Measurements from ENCODE around the gene OR6C1.
"Not testable (repeated sequence)": the region's sequence is repeated elsewhere in the genome, so short reads cannot be mapped to it uniquely, and the experiment has no call there.

Gene OR6C1

GRCh38 chr12:55314043-55314442 is at the start of gene OR6C1:
TSS of gene OR6C1 (plus strand) at chr12:55314343. CDS start at chr12:55320600, 6,257 bp downstream.
- Mint-ChIP-seq H3K9me3 (no peaks in the 10 kb centered on the region), H3K4me3 (no peak within 1 kb of the TSS), H3K4me1 (ENCODE audit: low read depth) (no peaks in the 10 kb centered on the region), H3K36me3 (ENCODE audit: low read depth) (no peaks in the 10 kb centered on the region), H3K27me3 (ENCODE audit: low read depth) (peaks cover 5% of the 10 kb centered on the region), H3K27ac (no peak within 1 kb of the TSS)
- DNase-seq (ENCODE audit: low spot score): no peak

- H3K27me3 Mint-ChIP-seq (ENCODE audit: low read depth): peaks cover 5% of the 10 kb centered on the region
- H3K9me3 Mint-ChIP-seq: no peaks in the 10 kb centered on the region
- H3K27ac Mint-ChIP-seq: no peak overlapping the region
- no peaks in the 10 kb centered on the region for H3K36me3 Mint-ChIP-seq (ENCODE audit: low read depth)
- no peak overlapping the region for H3K4me3 Mint-ChIP-seq
- no peaks in the 10 kb centered on the region for H3K4me1 Mint-ChIP-seq (ENCODE audit: low read depth)
- no peak for DNase-seq (ENCODE audit: low spot score)
Measured at GRCh38 chr12:55280991-55281390, 33.2 kb upstream of the OR6C1 start.

GRCh38 chr12:55289999-55290398 is 24.1 kb upstream of the OR6C1 start:
- no peak overlapping the region for H3K4me3 Mint-ChIP-seq
- H3K36me3 Mint-ChIP-seq (ENCODE audit: low read depth): no peaks in the 10 kb centered on the region
- H3K4me1 Mint-ChIP-seq (ENCODE audit: low read depth): no peaks in the 10 kb centered on the region
- no peaks in the 10 kb centered on the region for H3K9me3 Mint-ChIP-seq
- DNase-seq (ENCODE audit: low spot score): no peak
- no peak overlapping the region for H3K27ac Mint-ChIP-seq
- no peaks in the 10 kb centered on the region for H3K27me3 Mint-ChIP-seq (ENCODE audit: low read depth)

GRCh38 chr12:55296469-55296868 is 17.7 kb upstream of the OR6C1 start, which contains the start of gene OR6C6:
TSS of gene OR6C6 (minus strand) at chr12:55296569. CDS start at chr12:55295232, 1,337 bp downstream.
- no peak within 1 kb of the TSS for H3K4me3 Mint-ChIP-seq
- H3K4me1 Mint-ChIP-seq (ENCODE audit: low read depth): no peaks in the 10 kb centered on the region
- no peaks in the 10 kb centered on the region for H3K36me3 Mint-ChIP-seq (ENCODE audit: low read depth)
- H3K27me3 Mint-ChIP-seq (ENCODE audit: low read depth): no peaks in the 10 kb centered on the region
- H3K9me3 Mint-ChIP-seq: no peaks in the 10 kb centered on the region
- no peak for DNase-seq (ENCODE audit: low spot score)
- H3K27ac Mint-ChIP-seq: no peak within 1 kb of the TSS

GRCh38 chr12:55320201-55320600 is 6.1 kb downstream of the OR6C1 start:
- Mint-ChIP-seq H3K4me3 (no peak overlapping the region), H3K4me1 (ENCODE audit: low read depth) (no peaks in the 10 kb centered on the region), H3K9me3 (no peaks in the 10 kb centered on the region), H3K27me3 (ENCODE audit: low read depth) (no peaks in the 10 kb centered on the region), H3K27ac (no peak overlapping the region), H3K36me3 (ENCODE audit: low read depth) (no peaks in the 10 kb centered on the region)
- DNase-seq (ENCODE audit: low spot score): no peak

- H3K27ac Mint-ChIP-seq; H3K9me3 Mint-ChIP-seq; H3K4me3 Mint-ChIP-seq; H3K4me1 Mint-ChIP-seq (ENCODE audit: low read depth); H3K36me3 Mint-ChIP-seq (ENCODE audit: low read depth); DNase-seq (ENCODE audit: low spot score); H3K27me3 Mint-ChIP-seq (ENCODE audit: low read depth): not testable (repeated sequence)
Measured at GRCh38 chr12:55325801-55326200, 11.7 kb downstream of the OR6C1 start.

GRCh38 chr12:55330446-55330845 is 16.3 kb downstream of the OR6C1 start, which contains the start of gene OR6C3:
TSS of gene OR6C3 (plus strand) at chr12:55330746. CDS start at chr12:55331701, 955 bp downstream.
- DNase-seq (ENCODE audit: low spot score): no peak
- Mint-ChIP-seq H3K4me3 (no peak within 1 kb of the TSS), H3K27me3 (ENCODE audit: low read depth) (peaks cover 4% of the 10 kb centered on the region), H3K9me3 (no peaks in the 10 kb centered on the region), H3K4me1 (ENCODE audit: low read depth) (no peaks in the 10 kb centered on the region), H3K36me3 (ENCODE audit: low read depth) (no peaks in the 10 kb centered on the region), H3K27ac (no peak within 1 kb of the TSS)

- Mint-ChIP-seq H3K9me3 (no peaks in the 10 kb centered on the region), H3K4me3 (no peak overlapping the region), H3K4me1 (ENCODE audit: low read depth) (no peaks in the 10 kb centered on the region), H3K27me3 (ENCODE audit: low read depth) (peaks cover 4% of the 10 kb centered on the region), H3K27ac (no peak overlapping the region), H3K36me3 (ENCODE audit: low read depth) (no peaks in the 10 kb centered on the region)
- DNase-seq (ENCODE audit: low spot score): no peak
Measured at GRCh38 chr12:55336002-55336401, 21.9 kb downstream of the OR6C1 start.

GRCh38 chr12:55355338-55355737 is 41.2 kb downstream of the OR6C1 start:
- not testable (repeated sequence) for H3K27ac Mint-ChIP-seq; H3K4me1 Mint-ChIP-seq (ENCODE audit: low read depth); DNase-seq (ENCODE audit: low spot score); H3K27me3 Mint-ChIP-seq (ENCODE audit: low read depth); H3K4me3 Mint-ChIP-seq; H3K36me3 Mint-ChIP-seq (ENCODE audit: low read depth); H3K9me3 Mint-ChIP-seq

GRCh38 chr12:55362675-55363074 is 48.5 kb downstream of the OR6C1 start, which contains the start of gene OR6C75:
TSS of gene OR6C75 (plus strand) at chr12:55362975. CDS start at chr12:55365111, 2,136 bp downstream.
- no peak within 1 kb of the TSS for H3K27ac Mint-ChIP-seq

GRCh38 chr12:55365086-55365485 is 50.9 kb downstream of the OR6C1 start:
- H3K27me3 Mint-ChIP-seq (ENCODE audit: low read depth): no peaks in the 10 kb centered on the region
- H3K4me3 Mint-ChIP-seq: no peak overlapping the region
- H3K27ac Mint-ChIP-seq: no peak overlapping the region
- no peaks in the 10 kb centered on the region for H3K9me3 Mint-ChIP-seq
- H3K36me3 Mint-ChIP-seq (ENCODE audit: low read depth): no peaks in the 10 kb centered on the region
- no peaks in the 10 kb centered on the region for H3K4me1 Mint-ChIP-seq (ENCODE audit: low read depth)
- DNase-seq (ENCODE audit: low spot score): no peak

More at GRCh38 chr12:55362675-55363074, 48.5 kb downstream of the OR6C1 start, which contains the start of gene OR6C75:
- no peaks in the 10 kb centered on the region for H3K27me3 Mint-ChIP-seq (ENCODE audit: low read depth)
- no peaks in the 10 kb centered on the region for H3K36me3 Mint-ChIP-seq (ENCODE audit: low read depth)
- no peaks in the 10 kb centered on the region for H3K4me1 Mint-ChIP-seq (ENCODE audit: low read depth)
- no peaks in the 10 kb centered on the region for H3K9me3 Mint-ChIP-seq
- DNase-seq (ENCODE audit: low spot score): no peak
- H3K4me3 Mint-ChIP-seq: no peak within 1 kb of the TSS
